ENCODE results near the gene RALGAPA2.

Gene RALGAPA2

GRCh38 chr20:20747298-20747697 is 34.9 kb upstream of the RALGAPA2 start:
- Histone ChIP-seq H3K9ac (ENCODE audit: insufficient read length, low read depth) (no peak overlapping the region), H3K9me3 (ENCODE audit: insufficient read depth, low read length) (peaks cover 11% of the 10 kb centered on the region; the same call in 1 of the 2 replicates), H3K4me3 (ENCODE audit: insufficient read length, low read depth) (no peak overlapping the region), H3K36me3 (ENCODE audit: insufficient read depth, insufficient read length, low read length) (no peaks in the 10 kb centered on the region), H3K4me1 (ENCODE audit: insufficient read depth, insufficient read length) (no peaks in the 10 kb centered on the region), H3K27me3 (ENCODE audit: insufficient read depth, insufficient read length) (no peaks in the 10 kb centered on the region)
- DNase-seq (ENCODE audit: low read depth, low spot score) = no peak
- TF ChIP-seq YY1 (IDR thresholded peaks at IDR 0.05; ENCODE audit: insufficient read depth, insufficient read length) = no peak
- TF ChIP-seq ZNF274 (IDR thresholded peaks at IDR 0.05; ENCODE audit: low read depth, low read length) = no peak
- TF ChIP-seq SUZ12 (IDR thresholded peaks at IDR 0.05; ENCODE audit: extremely low read depth, insufficient read depth, insufficient read length) = no peak

DNA sequence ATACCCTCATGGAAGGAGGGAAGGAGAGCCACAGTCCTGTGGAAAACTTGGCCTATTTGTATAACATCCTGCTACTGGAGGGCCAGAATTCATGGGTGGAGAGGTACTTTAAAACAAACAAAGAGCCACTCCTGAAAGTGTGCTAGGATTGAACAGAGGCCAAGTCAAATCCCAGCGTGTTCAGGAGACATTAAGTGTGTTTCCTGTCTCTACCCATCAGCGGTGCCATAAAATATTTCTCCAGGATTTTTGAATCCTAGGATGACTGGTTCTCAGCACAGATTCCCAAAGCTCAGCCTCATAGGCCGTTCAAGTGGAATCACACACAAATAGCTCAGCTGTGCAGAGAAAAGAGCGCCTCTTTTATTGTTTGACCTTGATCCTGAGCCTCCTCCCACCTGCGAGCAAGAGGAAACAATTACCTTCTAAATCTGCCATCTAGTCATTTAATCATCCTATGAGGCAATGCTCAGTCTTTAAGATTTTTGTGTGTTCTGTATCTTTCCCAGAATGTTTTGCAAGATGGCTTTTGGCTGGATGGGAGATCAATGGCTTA is 31.8 kb upstream of the RALGAPA2 start:
- no peaks in the 10 kb centered on the region for H3K36me3 ChIP-seq (ENCODE audit: insufficient read depth, insufficient read length, low read length)
- no peak overlapping the region for H3K9ac ChIP-seq (ENCODE audit: insufficient read length, low read depth)
- TF ChIP-seq SUZ12 (IDR thresholded peaks at IDR 0.05; ENCODE audit: extremely low read depth, insufficient read depth, insufficient read length) = no peak
- TF ChIP-seq YY1 (IDR thresholded peaks at IDR 0.05; ENCODE audit: insufficient read depth, insufficient read length) = no peak
- TF ChIP-seq ZNF274 (IDR thresholded peaks at IDR 0.05; ENCODE audit: low read depth, low read length) = no peak
- no peak overlapping the region for H3K4me3 ChIP-seq (ENCODE audit: insufficient read length, low read depth)
- no peaks in the 10 kb centered on the region for H3K4me1 ChIP-seq (ENCODE audit: insufficient read depth, insufficient read length)
- no peak for DNase-seq (ENCODE audit: low read depth, low spot score)
- H3K9me3 ChIP-seq (ENCODE audit: insufficient read depth, low read length) = peaks cover 10% of the 10 kb centered on the region; the same call in 1 of the 2 replicates
- no peaks in the 10 kb centered on the region for H3K27me3 ChIP-seq (ENCODE audit: insufficient read depth, insufficient read length)

DNA sequence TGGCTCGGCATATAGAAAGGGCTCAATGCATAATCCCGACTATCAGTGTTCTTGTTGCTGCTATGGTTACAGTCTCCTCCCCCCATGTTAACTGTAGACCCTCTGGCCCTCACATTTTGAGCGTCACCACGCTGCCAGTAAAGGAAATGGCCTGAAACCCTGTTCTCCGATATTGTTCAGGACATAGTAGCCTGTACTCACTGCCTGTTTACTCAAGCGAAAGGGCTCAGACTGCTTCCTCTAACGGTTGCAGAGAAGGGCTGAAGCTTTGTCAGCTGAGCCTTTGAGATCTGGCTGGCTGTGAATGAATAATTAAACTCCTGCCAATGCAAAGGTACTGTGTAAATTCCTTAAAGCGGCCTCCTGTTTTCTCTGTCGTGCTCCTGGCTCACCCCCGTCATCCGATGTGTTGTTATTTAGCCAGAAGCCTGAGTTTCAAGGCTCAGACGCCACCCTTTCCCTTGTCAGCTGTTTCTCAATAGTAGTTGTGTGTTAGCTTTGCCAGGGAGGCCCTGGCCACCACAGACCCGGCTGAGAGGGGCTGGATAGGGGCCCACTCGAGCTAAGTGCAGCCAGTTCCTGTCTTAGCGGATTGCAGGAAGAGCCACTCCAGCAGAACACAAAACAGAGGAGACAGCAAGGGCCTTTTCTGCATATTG is 31.2 kb upstream of the RALGAPA2 start:
- Histone ChIP-seq H3K9me3 (ENCODE audit: insufficient read depth, low read length) (peaks cover 5% of the 10 kb centered on the region; the same call in 1 of the 2 replicates), H3K36me3 (ENCODE audit: insufficient read depth, insufficient read length, low read length) (no peaks in the 10 kb centered on the region), H3K27me3 (ENCODE audit: insufficient read depth, insufficient read length) (no peaks in the 10 kb centered on the region), H3K4me3 (ENCODE audit: insufficient read length, low read depth) (no peak overlapping the region), H3K9ac (ENCODE audit: insufficient read length, low read depth) (no peak overlapping the region), H3K4me1 (ENCODE audit: insufficient read depth, insufficient read length) (no peaks in the 10 kb centered on the region)
- no peak for DNase-seq (ENCODE audit: low read depth, low spot score)
- TF ChIP-seq YY1 (IDR thresholded peaks at IDR 0.05; ENCODE audit: insufficient read depth, insufficient read length) (no peak), SUZ12 (IDR thresholded peaks at IDR 0.05; ENCODE audit: extremely low read depth, insufficient read depth, insufficient read length) (no peak), ZNF274 (IDR thresholded peaks at IDR 0.05; ENCODE audit: low read depth, low read length) (no peak)

DNA sequence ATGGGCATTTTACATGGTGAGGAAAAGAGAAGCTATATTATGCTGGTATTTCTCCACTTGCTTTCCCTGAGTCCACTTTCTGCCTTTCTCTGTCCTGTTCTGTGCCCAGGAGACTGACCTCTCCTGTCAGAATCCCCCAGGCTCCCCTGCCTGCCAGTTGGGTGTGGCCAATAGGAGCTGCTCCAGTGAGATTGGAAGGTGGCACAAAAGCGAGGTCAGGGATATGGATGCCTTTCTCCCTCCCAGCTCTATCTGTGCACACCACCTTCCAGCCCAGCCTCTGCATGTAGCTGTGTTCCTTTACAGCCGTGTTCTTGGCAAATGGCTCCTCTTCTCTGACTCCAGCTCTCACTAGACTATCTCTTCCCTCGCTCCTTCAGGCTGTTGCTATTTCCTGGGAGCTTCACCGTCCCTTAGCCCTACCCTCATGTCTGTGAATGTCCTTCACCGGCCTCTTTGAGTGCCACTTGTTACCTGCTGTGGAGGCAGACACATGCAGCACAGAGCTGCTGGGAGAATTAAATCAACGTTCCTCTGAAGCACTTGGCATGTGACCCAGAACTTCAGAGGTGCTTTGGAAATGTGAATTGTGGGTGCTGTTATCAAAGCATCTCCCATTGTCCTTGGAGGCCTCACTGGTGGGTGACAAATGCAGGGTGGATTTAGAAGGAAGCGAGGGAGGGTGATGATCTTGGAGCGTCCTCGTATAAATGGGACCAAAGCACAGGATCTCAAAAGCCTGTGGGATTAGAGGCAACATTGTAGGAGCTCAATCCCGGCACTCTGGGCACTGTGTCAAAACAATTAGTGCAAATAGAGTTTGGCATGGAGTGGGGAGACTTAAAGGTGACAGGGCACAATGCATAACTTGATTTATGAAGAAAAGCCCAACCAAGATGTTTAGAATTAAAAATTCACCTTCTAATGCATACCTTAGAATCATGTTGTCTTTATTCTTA is 28.9 kb upstream of the RALGAPA2 start:
- no peak for DNase-seq (ENCODE audit: low read depth, low spot score)
- H3K36me3 ChIP-seq (ENCODE audit: insufficient read depth, insufficient read length, low read length) = no peaks in the 10 kb centered on the region
- H3K27me3 ChIP-seq (ENCODE audit: insufficient read depth, insufficient read length) = no peaks in the 10 kb centered on the region
- TF ChIP-seq ZNF274 (IDR thresholded peaks at IDR 0.05; ENCODE audit: low read depth, low read length) (no peak), SUZ12 (IDR thresholded peaks at IDR 0.05; ENCODE audit: extremely low read depth, insufficient read depth, insufficient read length) (no peak), YY1 (IDR thresholded peaks at IDR 0.05; ENCODE audit: insufficient read depth, insufficient read length) (no peak)
- H3K4me1 ChIP-seq (ENCODE audit: insufficient read depth, insufficient read length) = no peaks in the 10 kb centered on the region
- no peaks in the 10 kb centered on the region; the same call in 1 of the 2 replicates for H3K9me3 ChIP-seq (ENCODE audit: insufficient read depth, low read length)
- H3K4me3 ChIP-seq (ENCODE audit: insufficient read length, low read depth) = no peak overlapping the region
- H3K9ac ChIP-seq (ENCODE audit: insufficient read length, low read depth) = no peak overlapping the region

GRCh38 chr20:20740541-20740940 is 28.1 kb upstream of the RALGAPA2 start:
- no peak for DNase-seq (ENCODE audit: low read depth, low spot score)
- Histone ChIP-seq H3K9ac (ENCODE audit: insufficient read length, low read depth) (no peak overlapping the region), H3K27me3 (ENCODE audit: insufficient read depth, insufficient read length) (no peaks in the 10 kb centered on the region), H3K4me1 (ENCODE audit: insufficient read depth, insufficient read length) (no peaks in the 10 kb centered on the region), H3K9me3 (ENCODE audit: insufficient read depth, low read length) (no peaks in the 10 kb centered on the region; the same call in 1 of the 2 replicates), H3K4me3 (ENCODE audit: insufficient read length, low read depth) (no peak overlapping the region), H3K36me3 (ENCODE audit: insufficient read depth, insufficient read length, low read length) (no peaks in the 10 kb centered on the region)
- no peak for TF ChIP-seq ZNF274 (IDR thresholded peaks at IDR 0.05; ENCODE audit: low read depth, low read length)
- TF ChIP-seq YY1 (IDR thresholded peaks at IDR 0.05; ENCODE audit: insufficient read depth, insufficient read length) = no peak
- TF ChIP-seq SUZ12 (IDR thresholded peaks at IDR 0.05; ENCODE audit: extremely low read depth, insufficient read depth, insufficient read length) = no peak

DNA sequence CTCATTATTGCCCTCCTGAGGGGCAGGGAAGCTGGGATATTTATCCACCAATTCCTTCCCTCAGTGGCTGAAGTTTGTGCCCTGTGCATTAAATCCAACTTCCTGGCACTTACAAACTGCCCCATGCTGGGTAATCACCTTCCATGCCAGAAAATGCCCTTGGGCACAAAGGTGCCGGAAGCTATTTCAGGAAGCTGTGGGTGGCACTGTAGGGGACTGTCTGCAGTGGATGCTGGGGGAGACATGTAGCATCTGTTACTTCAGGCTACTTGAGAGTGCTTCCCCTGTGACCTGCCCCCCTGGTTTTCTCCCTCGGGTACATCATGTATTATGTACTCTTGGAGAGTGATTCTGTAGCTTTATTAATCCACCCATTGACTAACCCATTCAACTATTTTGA is 24.7 kb upstream of the RALGAPA2 start:
- H3K9me3 ChIP-seq (ENCODE audit: insufficient read depth, low read length) = no peaks in the 10 kb centered on the region
- H3K4me3 ChIP-seq (ENCODE audit: insufficient read length, low read depth) = no peak overlapping the region
- H3K36me3 ChIP-seq (ENCODE audit: insufficient read depth, insufficient read length, low read length) = no peaks in the 10 kb centered on the region
- H3K27me3 ChIP-seq (ENCODE audit: insufficient read depth, insufficient read length) = no peaks in the 10 kb centered on the region
- TF ChIP-seq ZNF274 (IDR thresholded peaks at IDR 0.05; ENCODE audit: low read depth, low read length) = no peak
- no peak for TF ChIP-seq YY1 (IDR thresholded peaks at IDR 0.05; ENCODE audit: insufficient read depth, insufficient read length)
- no peak for TF ChIP-seq SUZ12 (IDR thresholded peaks at IDR 0.05; ENCODE audit: extremely low read depth, insufficient read depth, insufficient read length)
- no peak overlapping the region for H3K9ac ChIP-seq (ENCODE audit: insufficient read length, low read depth)
- H3K4me1 ChIP-seq (ENCODE audit: insufficient read depth, insufficient read length) = no peaks in the 10 kb centered on the region
- no peak for DNase-seq (ENCODE audit: low read depth, low spot score)

GRCh38 chr20:20736303-20736702 is 23.9 kb upstream of the RALGAPA2 start:
- Histone ChIP-seq H3K36me3 (ENCODE audit: insufficient read depth, insufficient read length, low read length) (no peaks in the 10 kb centered on the region), H3K4me3 (ENCODE audit: insufficient read length, low read depth) (no peak overlapping the region), H3K4me1 (ENCODE audit: insufficient read depth, insufficient read length) (no peaks in the 10 kb centered on the region), H3K9ac (ENCODE audit: insufficient read length, low read depth) (no peak overlapping the region), H3K9me3 (ENCODE audit: insufficient read depth, low read length) (no peaks in the 10 kb centered on the region), H3K27me3 (ENCODE audit: insufficient read depth, insufficient read length) (no peaks in the 10 kb centered on the region)
- TF ChIP-seq ZNF274 (IDR thresholded peaks at IDR 0.05; ENCODE audit: low read depth, low read length) (no peak), YY1 (IDR thresholded peaks at IDR 0.05; ENCODE audit: insufficient read depth, insufficient read length) (no peak), SUZ12 (IDR thresholded peaks at IDR 0.05; ENCODE audit: extremely low read depth, insufficient read depth, insufficient read length) (no peak)
- no peak for DNase-seq (ENCODE audit: low read depth, low spot score)

Data from NT2/D1 (cell line).